GM12878 (cell line): Measurements from ENCODE around the gene TMEM150C.
"Not testable (repeated sequence)": the region's sequence is repeated elsewhere in the genome, so short reads cannot be mapped to it uniquely, and the experiment has no call there.

Experiments used
- CTCF ChIP-seq, 3 experiments: IDR thresholded peaks in 2 of 3; conservative IDR thresholded peaks in 1 of 3; 2 replicates each; pipeline ENCODE4 v1.5.1; 2011; ENCODE audit warnings: low read depth in 3 of 3, low read length in 3 of 3, mild to moderate bottlenecking in 3 of 3, control low read depth in 2 of 3, moderate library complexity in 2 of 3, inconsistent platforms in 1 of 3, mixed read lengths in 1 of 3; ENCODE audit not compliant: control insufficient read depth in 2 of 3, insufficient read depth in 1 of 3; ENCODE audit errors: extremely low read depth in 1 of 3
- EP300 ChIP-seq, 2 experiments: fragments of 150-350 bp in 1 of 2; IDR thresholded peaks; 2 replicates each; pipeline ENCODE4 v1.6.1; 2011 to 2012; ENCODE audit warnings: low read depth in 2 of 2, low read length in 2 of 2, borderline replicate concordance in 1 of 2, improper control_type of control experiment in 1 of 2, inconsistent platforms in 1 of 2; ENCODE audit not compliant: control insufficient read depth in 1 of 2
- ETV6 ChIP-seq, 2 experiments: fragments of 450-650 bp in 1 of 2; IDR thresholded peaks in 1 of 2; conservative IDR thresholded peaks in 1 of 2; 2 replicates each; pipeline ENCODE4 v1.6.1; 2014; ENCODE audit warnings: antibody characterized with exemption in 1 of 2, borderline replicate concordance in 1 of 2, low read depth in 1 of 2, mild to moderate bottlenecking in 1 of 2, moderate library complexity in 1 of 2
- MYB ChIP-seq: fragments of 150-350 bp; IDR thresholded peaks from 2 replicates; pipeline ENCODE4 v1.6.1; 2014; ENCODE audit warnings: mild to moderate bottlenecking, low read depth, low read length, borderline replicate concordance
- RELB ChIP-seq: fragments of 450-650 bp; IDR thresholded peaks from 2 replicates; pipeline ENCODE4 v1.6.1; 2017; ENCODE audit warnings: low read depth, mild to moderate bottlenecking, moderate library complexity
- RFX5 ChIP-seq: IDR thresholded peaks from 2 replicates; pipeline ENCODE4 v1.6.1; 2011; ENCODE audit warnings: low read depth, low read length, improper control_type of control experiment
- SMC3 ChIP-seq: IDR thresholded peaks from 2 replicates; pipeline ENCODE4 v1.6.1; 2011; ENCODE audit warnings: low read length, improper control_type of control experiment, borderline replicate concordance
- TCF7 ChIP-seq: IDR thresholded peaks from 2 replicates; pipeline ENCODE4 v1.6.1; 2014; ENCODE audit warnings: antibody characterized with exemption, borderline replicate concordance
- ZNF592 ChIP-seq: fragments of 450-650 bp; IDR thresholded peaks from 2 replicates; pipeline ENCODE4 v1.6.1; 2017; ENCODE audit warnings: mild to moderate bottlenecking, moderate library complexity
- ZNF687 ChIP-seq: fragments of 450-650 bp; IDR thresholded peaks from 2 replicates; pipeline ENCODE4 v1.6.1; 2017; ENCODE audit warnings: mild to moderate bottlenecking, moderate library complexity

- not testable (repeated sequence) for TF ChIP-seq CTCF (IDR thresholded peaks at IDR 0.05 in 2 of 3, conservative IDR thresholded peaks at IDR 0.05 in 1 of 3; ENCODE audit: control insufficient read depth in 2 of 3, extremely low read depth in 1 of 3, insufficient read depth in 1 of 3, low read depth in 3 of 3, low read length in 3 of 3); MYB; TCF7; ETV6 (conservative IDR thresholded peaks at IDR 0.05 in 1 of 2, IDR thresholded peaks at IDR 0.05 in 1 of 2; ENCODE audit: borderline replicate concordance in 1 of 2, low read depth in 1 of 2); SMC3; RELB; RFX5; ZNF687; ZNF592; EP300 (IDR thresholded peaks at IDR 0.05; ENCODE audit: borderline replicate concordance in 1 of 2, control insufficient read depth in 1 of 2, low read depth in 2 of 2, low read length in 2 of 2)
Measured at GRCh38 chr4:82559090-82559734, 2.6 kb downstream of the TMEM150C start.
